Measurements from ENCODE around the gene CFAP46.

CFAP46 gene

GRCh38 chr10:132920101-132920925 lies 22.1 kb downstream of the CFAP46 start:
- intact Hi-C loops (cut with DNase I; ENCODE audit: low total_unique reads): no loop called here
- H3K4me3 ChIP-seq: no peak overlapping the region
- H3K9me3 ChIP-seq: no peaks in the 10 kb centered on the region
- no peak overlapping the region for H3K27ac ChIP-seq
- no peaks in the 10 kb centered on the region for H3K36me3 ChIP-seq
- TF ChIP-seq, protein P1, sequence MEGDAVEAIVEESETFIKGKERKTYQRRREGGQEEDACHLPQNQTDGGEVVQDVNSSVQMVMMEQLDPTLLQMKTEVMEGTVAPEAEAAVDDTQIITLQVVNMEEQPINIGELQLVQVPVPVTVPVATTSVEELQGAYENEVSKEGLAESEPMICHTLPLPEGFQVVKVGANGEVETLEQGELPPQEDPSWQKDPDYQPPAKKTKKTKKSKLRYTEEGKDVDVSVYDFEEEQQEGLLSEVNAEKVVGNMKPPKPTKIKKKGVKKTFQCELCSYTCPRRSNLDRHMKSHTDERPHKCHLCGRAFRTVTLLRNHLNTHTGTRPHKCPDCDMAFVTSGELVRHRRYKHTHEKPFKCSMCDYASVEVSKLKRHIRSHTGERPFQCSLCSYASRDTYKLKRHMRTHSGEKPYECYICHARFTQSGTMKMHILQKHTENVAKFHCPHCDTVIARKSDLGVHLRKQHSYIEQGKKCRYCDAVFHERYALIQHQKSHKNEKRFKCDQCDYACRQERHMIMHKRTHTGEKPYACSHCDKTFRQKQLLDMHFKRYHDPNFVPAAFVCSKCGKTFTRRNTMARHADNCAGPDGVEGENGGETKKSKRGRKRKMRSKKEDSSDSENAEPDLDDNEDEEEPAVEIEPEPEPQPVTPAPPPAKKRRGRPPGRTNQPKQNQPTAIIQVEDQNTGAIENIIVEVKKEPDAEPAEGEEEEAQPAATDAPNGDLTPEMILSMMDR (IDR thresholded peaks at IDR 0.05): no peak
- no peaks in the 10 kb centered on the region for H3K4me1 ChIP-seq
- peaks cover 0 to 45% of the 10 kb centered on the region in 2 donors for H3K27me3 ChIP-seq
- DNase-seq: no peak

DNA sequence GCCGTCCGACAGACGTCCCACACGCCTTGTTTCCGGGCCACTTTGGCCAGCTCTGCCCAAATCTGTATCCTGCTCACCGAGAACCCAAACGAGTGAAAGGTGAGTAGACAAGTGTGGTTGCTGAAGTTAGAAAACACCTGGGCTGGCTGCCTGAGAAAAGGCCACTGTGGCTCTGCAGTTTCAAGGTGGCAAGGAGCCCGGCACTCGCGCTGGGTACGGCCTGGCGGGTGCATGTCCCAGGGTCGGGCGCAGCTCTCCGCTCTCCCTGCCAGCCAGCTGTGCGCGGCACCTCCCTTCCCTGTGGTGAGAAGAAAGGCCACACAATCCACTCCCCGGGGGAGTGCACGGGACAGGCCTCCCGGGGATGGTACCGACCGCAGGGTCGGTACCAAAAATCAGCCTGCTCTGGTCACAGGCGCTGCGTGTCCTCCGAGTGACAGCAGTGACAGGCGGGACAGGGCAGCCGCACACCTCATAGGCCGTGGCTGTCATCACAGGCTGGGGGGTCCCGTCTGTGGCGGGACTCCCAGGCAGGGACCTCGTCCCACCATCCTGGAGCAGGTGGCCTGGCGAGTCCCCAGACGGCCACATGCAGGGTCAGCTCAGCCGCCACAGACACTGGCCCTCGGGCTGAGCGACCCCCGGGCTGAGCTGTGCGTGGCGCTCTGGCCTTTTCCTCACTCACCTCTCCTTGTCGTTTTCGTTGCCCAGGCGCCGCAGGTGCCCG lies 22.8 kb downstream of the CFAP46 start:
- Histone ChIP-seq H3K9me3 (no peaks in the 10 kb centered on the region), H3K4me1 (no peaks in the 10 kb centered on the region), H3K27me3 (peaks cover 0 to 51% of the 10 kb centered on the region in 2 donors), H3K36me3 (no peaks in the 10 kb centered on the region), H3K27ac (no peak overlapping the region), H3K4me3 (no peak overlapping the region)
- intact Hi-C loops (cut with DNase I; ENCODE audit: low total_unique reads): no loop called here
- TF ChIP-seq, protein P1 (IDR thresholded peaks at IDR 0.05): no peak
- no peak for DNase-seq

DNA sequence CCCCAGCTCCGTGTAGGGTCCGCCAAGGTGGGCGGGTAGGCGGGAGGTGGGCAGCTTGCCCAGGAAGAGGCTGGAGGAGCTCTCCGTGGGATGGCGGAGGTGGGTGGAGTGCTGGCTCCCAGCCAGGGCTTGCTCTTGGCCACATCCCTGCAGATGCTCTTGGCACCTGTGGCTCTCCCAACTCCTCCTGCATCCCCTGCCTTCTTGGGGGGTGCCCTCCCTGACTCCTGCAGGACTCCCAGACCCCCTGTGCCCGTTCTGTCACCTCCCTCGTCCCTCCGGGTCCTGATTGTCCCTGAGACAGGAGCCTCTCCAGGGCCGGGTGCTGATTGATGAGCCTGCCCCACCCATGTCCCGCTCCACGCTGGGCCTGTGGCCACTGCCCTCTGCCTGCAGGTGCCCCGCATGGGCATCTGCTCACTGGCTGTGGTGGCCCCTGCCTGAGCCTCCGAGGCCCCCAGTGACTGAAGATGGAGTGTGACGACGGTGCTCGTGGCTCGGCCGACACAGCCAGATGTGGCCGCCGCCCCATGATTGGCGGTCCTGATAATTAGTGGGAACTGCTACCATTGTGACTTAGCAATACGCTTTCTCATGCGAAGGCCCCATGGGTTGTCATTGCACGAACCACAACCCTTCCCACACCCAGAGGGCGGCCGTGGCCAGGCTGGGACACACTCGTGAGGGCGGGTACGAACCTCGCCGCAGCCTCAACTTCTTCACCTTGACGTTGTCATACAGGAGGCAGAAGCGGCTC lies 23.6 kb downstream of the CFAP46 start:
- H3K27me3 ChIP-seq: peaks cover 0 to 52% of the 10 kb centered on the region in 2 donors
- H3K4me3 ChIP-seq: no peak overlapping the region
- intact Hi-C loops (cut with DNase I; ENCODE audit: low total_unique reads): no loop called here
- no peak overlapping the region for H3K27ac ChIP-seq
- DNase-seq: peak in 1 of 2 donors; percentile 15
- H3K36me3 ChIP-seq: no peaks in the 10 kb centered on the region
- no peaks in the 10 kb centered on the region for H3K4me1 ChIP-seq
- TF ChIP-seq, protein P1 (IDR thresholded peaks at IDR 0.05): no peak
- H3K9me3 ChIP-seq: no peaks in the 10 kb centered on the region

- no peaks in the 10 kb centered on the region for H3K36me3 ChIP-seq
- intact Hi-C loops (cut with DNase I; ENCODE audit: low total_unique reads): no loop called here
- no peak for DNase-seq
- no peak overlapping the region for H3K27ac ChIP-seq
- H3K4me1 ChIP-seq: no peaks in the 10 kb centered on the region
- H3K9me3 ChIP-seq: no peaks in the 10 kb centered on the region
- TF ChIP-seq, protein P1 (IDR thresholded peaks at IDR 0.05): no peak
- no peak overlapping the region for H3K4me3 ChIP-seq
- peaks cover 0 to 56% of the 10 kb centered on the region in 2 donors for H3K27me3 ChIP-seq
Measured at GRCh38 chr10:132918264-132918616, 24.1 kb downstream of the CFAP46 start.

- Histone ChIP-seq H3K27ac (no peak overlapping the region), H3K9me3 (no peaks in the 10 kb centered on the region), H3K4me3 (no peak overlapping the region), H3K4me1 (no peaks in the 10 kb centered on the region), H3K36me3 (no peaks in the 10 kb centered on the region), H3K27me3 (peaks cover 0 to 55% of the 10 kb centered on the region in 2 donors)
- peak in 1 of 2 donors; percentile 11 for DNase-seq
- intact Hi-C loops (cut with DNase I; ENCODE audit: low total_unique reads): no loop called here
- TF ChIP-seq, protein P1 (IDR thresholded peaks at IDR 0.05): no peak
Measured at GRCh38 chr10:132916956-132917666, 25.3 kb downstream of the CFAP46 start.

Data from tibial artery (tissue), 4 donors.